KMS-11 (cell line): Measurements from ENCODE around the gene EDA.

Experiments
- H2AFZ ChIP-seq: fragments of 200-600 bp; sonication (generic); 2 replicates; pipeline ENCODE4 v1.6.1; 2016; ENCODE audit warnings: antibody characterized with exemption, mixed run types, low read depth
- H3K27ac ChIP-seq: fragments of 200-600 bp; sonication (generic); 2 replicates; pipeline ENCODE4 v1.6.1; 2016; ENCODE audit warnings: mild to moderate bottlenecking, mixed run types
- H3K27me3 ChIP-seq: fragments of 200-600 bp; sonication (generic); 2 replicates; pipeline ENCODE4 v1.6.1; 2017; ENCODE audit warnings: mild to moderate bottlenecking, low read depth, mixed run types, moderate library complexity; ENCODE audit not compliant: insufficient read depth
- H3K36me3 ChIP-seq: fragments of 200-600 bp; sonication (generic); 2 replicates; pipeline ENCODE4 v1.6.1; 2017; ENCODE audit warnings: mild to moderate bottlenecking, mixed run types; ENCODE audit not compliant: insufficient read depth
- H3K4me1 ChIP-seq: fragments of 200-600 bp; sonication (generic); 2 replicates; pipeline ENCODE4 v1.6.1; 2016; ENCODE audit warnings: mild to moderate bottlenecking, low read depth, mixed run types; ENCODE audit not compliant: poor library complexity, severe bottlenecking
- H3K4me2 ChIP-seq: fragments of 200-600 bp; sonication (generic); 2 replicates; pipeline ENCODE4 v1.7.0; 2016; ENCODE audit warnings: mild to moderate bottlenecking, mixed run types
- H3K4me3 ChIP-seq: fragments of 200-600 bp; sonication (generic); IDR thresholded peaks from 2 replicates; pipeline ENCODE4 v1.6.1; 2017; ENCODE audit warnings: low read depth, low read length, mixed read lengths; ENCODE audit not compliant: insufficient read depth
- H3K79me2 ChIP-seq: fragments of 200-600 bp; sonication (generic); 2 replicates; pipeline ENCODE4 v1.6.1; 2016; ENCODE audit warnings: low read depth, mixed run types; ENCODE audit not compliant: insufficient read depth
- H3K9ac ChIP-seq: fragments of 200-600 bp; sonication (generic); 2 replicates; pipeline ENCODE4 v1.6.1; 2016; ENCODE audit warnings: mild to moderate bottlenecking, mixed run types
- H4K20me1 ChIP-seq: fragments of 200-600 bp; sonication (generic); 2 replicates; pipeline ENCODE4 v1.6.1; 2016; ENCODE audit warnings: mild to moderate bottlenecking, mixed run types; ENCODE audit not compliant: insufficient read depth
- CTCF ChIP-seq: fragments of 200-600 bp; sonication (generic); conservative IDR thresholded peaks from 2 replicates; pipeline ENCODE4 v1.6.1; 2017; ENCODE audit warnings: low read depth, mild to moderate bottlenecking, antibody characterized with exemption, low read length, moderate library complexity, mixed read lengths

Gene EDA

DNA sequence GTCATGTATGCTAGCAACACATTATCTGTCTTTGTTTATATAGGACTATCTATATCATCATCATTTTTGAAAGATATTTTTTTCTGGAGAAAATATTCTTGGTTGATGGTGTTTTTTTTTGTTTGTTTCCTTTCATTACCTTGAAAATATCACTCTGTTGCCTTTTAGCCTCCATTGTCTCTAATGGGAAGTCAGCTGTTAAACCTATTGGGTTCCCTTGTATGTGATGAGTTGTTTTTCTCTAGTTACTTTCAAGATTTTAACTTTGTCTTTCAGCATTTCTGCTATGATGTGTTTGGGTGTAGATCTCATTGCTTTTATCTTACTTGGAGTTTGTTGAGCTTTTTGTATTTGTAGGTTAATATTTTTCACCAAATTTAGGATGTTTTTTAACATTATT lies 124.4 kb downstream of the EDA start:
- Histone ChIP-seq H3K4me1 (no peaks in the 10 kb centered on the region), H3K9ac (no peak overlapping the region), H3K4me3 (no peak overlapping the region), H3K27ac (no peak overlapping the region), H4K20me1 (no peaks in the 10 kb centered on the region), H3K4me2 (no peak overlapping the region), H3K27me3 (no peaks in the 10 kb centered on the region), H3K79me2 (no peaks in the 10 kb centered on the region), H2AFZ (no peak overlapping the region), H3K36me3 (no peaks in the 10 kb centered on the region)
- no peak for TF ChIP-seq CTCF

DNA sequence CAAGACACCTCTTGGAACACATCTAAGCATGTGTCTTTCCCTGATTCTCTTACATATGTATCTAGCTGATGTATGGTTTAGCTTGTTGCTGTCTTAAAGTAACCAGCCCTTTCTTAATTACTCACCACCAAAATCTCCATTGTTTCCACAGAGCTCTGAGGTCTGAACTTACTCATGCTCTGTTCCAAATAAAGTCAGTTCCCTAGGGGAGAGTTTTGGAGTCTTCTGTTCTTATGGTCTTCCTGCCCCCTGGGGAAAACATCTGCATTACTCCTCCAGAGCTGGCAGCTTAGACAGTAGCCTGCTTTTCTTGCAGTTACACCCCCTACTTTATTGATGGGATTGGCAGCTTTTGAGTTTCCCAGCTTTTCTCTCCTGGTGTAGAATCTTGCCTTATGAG lies 125.8 kb downstream of the EDA start:
- Histone ChIP-seq H3K27ac (no peak overlapping the region), H3K4me2 (no peak overlapping the region), H3K4me1 (no peaks in the 10 kb centered on the region), H4K20me1 (no peaks in the 10 kb centered on the region), H3K79me2 (no peaks in the 10 kb centered on the region), H3K4me3 (no peak overlapping the region), H2AFZ (no peak overlapping the region), H3K27me3 (no peaks in the 10 kb centered on the region), H3K9ac (no peak overlapping the region), H3K36me3 (no peaks in the 10 kb centered on the region)
- TF ChIP-seq CTCF, result no peak

DNA sequence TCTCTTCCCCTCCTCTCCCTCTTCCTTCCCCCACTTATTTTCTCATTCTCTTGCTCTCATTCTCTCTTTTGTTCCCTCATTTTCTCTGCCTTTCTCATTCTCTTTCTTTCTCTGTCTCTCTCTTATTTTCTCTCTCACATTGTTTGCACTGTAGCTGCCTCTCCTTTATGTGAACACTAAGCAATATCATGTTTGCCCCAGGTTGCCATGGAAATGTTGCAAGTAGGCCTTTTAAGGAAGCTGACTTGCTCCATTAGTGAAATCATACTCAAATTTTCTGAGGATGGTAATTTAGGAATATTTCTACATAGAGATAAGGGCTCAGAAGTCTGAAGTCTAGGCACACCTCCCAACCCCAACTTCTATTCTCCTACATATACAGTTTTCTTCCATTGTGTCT lies 130.1 kb downstream of the EDA start:
- Histone ChIP-seq H3K4me2 (no peak overlapping the region), H4K20me1 (no peaks in the 10 kb centered on the region), H3K27me3 (no peaks in the 10 kb centered on the region), H3K36me3 (no peaks in the 10 kb centered on the region), H3K4me3 (no peak overlapping the region), H3K4me1 (no peaks in the 10 kb centered on the region), H3K9ac (no peak overlapping the region), H2AFZ (no peak overlapping the region), H3K79me2 (no peaks in the 10 kb centered on the region), H3K27ac (no peak overlapping the region)
- no peak for TF ChIP-seq CTCF

DNA sequence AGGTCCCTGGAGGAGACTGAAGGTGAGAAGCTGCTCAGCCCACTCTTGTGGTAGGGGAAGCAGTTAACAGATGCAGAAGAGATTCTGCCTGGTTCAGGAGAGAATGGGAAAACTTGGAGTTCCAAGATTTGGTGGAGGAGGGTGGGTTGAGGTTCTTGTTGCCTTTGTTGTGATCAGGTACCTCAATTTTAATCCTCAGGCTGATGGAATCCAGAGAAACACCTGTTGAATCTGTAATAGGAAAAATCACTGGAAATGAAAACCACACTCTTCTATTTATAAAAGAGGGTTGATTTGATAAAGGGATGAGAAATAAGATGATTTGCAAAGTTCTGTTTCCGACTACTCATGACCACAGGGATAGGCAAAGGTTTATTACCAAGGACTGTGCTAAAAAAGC lies 132.1 kb downstream of the EDA start:
- Histone ChIP-seq H3K36me3 (no peaks in the 10 kb centered on the region), H2AFZ (no peak overlapping the region), H3K4me1 (no peaks in the 10 kb centered on the region), H3K4me2 (no peak overlapping the region), H4K20me1 (no peaks in the 10 kb centered on the region), H3K79me2 (no peaks in the 10 kb centered on the region), H3K27ac (no peak overlapping the region), H3K27me3 (no peaks in the 10 kb centered on the region), H3K4me3 (no peak overlapping the region), H3K9ac (no peak overlapping the region)
- no peak for TF ChIP-seq CTCF
